Hindlimb muscle (tissue), 1 donor: ENCODE results near the gene ANKRD12. TPM values are rescaled to one million over a fixed set of nuclear protein-coding genes. Genes with fewer than 3 reads are reported as not detected.
A peak's percentile ranks its signal among the peaks of the same experiment; 100 is the strongest.

Source experiments
- DNase-seq: peaks from one replicate; pipeline ENCODE4 v3.0.0-alpha.2; 2013
- polyA plus RNA-seq: library from polyadenylated mRNA; unstranded; fragments of 120-200 nt; gene quantifications from one replicate; pipeline ENCODE4 v1.2.1, GENCODE V29; 2013; ENCODE audit not compliant: insufficient read length

ANKRD12 gene
- polyA plus RNA-seq, 1 donor = 19.5 TPM

DNA sequence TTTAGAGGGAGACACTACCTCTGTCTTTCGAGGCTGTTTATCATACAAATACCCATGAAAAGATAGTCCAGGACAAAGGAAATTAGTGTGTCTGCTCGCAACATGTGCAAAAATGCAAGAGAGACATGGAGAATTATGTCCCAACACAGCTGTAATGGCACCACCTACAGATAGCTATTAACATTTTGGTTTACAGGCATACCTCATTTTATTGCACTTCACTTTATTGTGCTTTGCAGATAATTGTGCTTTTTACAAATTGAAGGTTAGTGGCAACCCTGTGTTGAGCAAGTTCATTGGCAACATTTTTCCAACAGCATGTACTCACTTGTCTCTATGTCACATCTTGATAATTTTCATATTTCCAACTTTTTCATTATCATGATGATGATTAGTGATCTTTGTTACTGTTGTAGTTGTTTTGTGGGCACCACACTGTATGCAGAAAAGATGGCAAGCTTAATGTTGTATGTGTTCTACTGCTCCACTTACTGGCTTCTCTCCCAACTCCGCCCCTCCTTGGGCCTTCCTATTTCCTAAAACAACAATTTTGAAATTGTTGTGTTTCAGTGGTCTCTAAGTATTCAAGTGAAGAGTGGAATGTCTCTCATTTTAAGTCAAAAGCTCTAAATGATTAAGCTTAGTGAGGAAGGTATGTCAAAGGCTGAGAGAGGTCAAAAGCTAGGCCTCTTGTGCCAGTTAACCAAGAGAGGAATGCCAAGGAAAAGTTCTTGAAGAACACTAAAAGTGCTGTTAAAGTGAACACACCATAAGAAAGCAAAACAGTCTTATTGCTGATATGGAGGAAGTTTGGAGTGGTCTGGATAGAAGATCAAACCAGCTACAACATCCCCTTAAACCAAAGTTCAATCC, 52.0 kb downstream of the ANKRD12 start:
- DNase-seq = no peak

- DNase-seq = no peak
Measured at GRCh38 chr18:9189491-9189890, 52.9 kb downstream of the ANKRD12 start.

- no peak for DNase-seq
Measured at GRCh38 chr18:9191658-9192256, 55.2 kb downstream of the ANKRD12 start.

GRCh38 chr18:9193031-9193430, 56.5 kb downstream of the ANKRD12 start:
- no peak for DNase-seq

GRCh38 chr18:9196568-9196967, 60.0 kb downstream of the ANKRD12 start:
- no peak for DNase-seq

DNA sequence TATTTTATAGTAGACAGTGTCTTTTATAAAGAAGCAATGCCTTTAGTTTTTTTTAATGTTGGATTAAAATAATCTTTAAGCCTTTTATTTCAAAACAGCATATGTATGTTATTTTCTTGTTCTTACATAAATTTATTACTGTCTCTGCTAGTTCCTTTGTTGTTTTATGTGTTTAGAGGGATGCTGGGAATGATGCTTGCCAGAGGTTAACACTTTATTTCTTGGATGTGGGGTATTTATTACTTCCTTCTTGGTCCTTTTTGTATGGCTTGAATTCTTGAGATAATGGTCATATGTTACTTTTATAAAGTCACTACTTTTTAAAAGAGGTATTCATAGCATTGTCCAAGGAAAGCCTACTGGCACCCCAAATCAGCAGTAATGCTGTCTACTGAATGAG, 63.1 kb downstream of the ANKRD12 start:
- no peak for DNase-seq

GRCh38 chr18:9201224-9201623, 64.6 kb downstream of the ANKRD12 start:
- DNase-seq = no peak

DNA sequence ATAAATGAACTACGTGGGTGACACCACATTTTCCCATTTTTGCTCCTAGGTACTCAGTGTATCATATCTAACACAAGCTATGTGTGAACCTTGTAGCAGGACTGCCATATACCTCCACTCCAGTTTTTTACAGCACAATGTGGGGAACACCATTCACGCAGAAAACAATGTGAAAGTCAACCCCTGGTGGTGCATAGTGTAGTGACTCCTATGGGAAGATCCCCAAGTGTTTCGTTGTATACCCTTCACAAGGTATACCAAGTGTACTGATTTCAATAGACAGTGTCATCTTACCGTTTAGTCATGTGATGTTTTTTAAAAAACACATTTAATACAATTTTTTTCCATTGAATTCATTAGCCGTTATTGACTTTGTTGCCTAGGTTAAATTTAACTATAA, 68.1 kb downstream of the ANKRD12 start:
- no peak for DNase-seq

DNA sequence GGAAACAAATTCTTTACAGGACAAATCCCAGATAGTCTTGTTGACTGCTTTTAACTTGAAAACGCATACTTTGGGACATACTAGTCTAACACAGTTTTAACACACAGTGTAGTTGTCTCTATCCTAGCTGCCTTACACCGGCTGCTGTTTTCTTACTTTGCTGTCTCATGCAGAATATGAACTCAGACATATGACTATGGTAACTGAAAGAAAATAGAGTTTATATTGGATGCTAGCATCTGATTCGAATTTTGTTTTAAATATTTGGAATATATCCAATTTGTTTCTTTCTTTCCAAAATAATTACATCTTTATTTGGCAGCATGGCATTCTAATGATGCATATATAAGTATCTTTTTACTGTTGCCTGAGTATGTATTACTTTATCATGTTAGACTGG, 69.8 kb downstream of the ANKRD12 start:
- peak; percentile 10 for DNase-seq

DNA sequence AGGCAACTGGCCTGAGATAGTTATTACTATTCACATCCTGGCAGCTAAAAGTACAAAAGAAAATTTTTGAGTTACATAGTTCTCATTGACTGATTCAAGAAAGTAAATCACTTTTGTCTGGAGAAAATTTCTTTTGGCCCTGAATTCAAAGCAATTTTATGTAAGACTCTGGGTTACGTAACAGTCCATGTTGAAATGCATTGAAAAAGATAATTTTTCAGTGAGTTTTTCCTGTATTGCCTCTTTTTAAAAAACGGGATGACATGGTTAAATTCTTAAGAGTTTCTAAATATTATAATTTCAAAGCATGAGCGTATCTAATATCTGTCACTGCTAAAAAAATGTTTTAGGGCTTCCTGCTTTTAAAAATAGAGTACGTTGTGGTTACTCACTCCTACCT, 72.7 kb downstream of the ANKRD12 start:
- DNase-seq = no peak

GRCh38 chr18:9210966-9211365, 74.4 kb downstream of the ANKRD12 start:
- DNase-seq = no peak

DNA sequence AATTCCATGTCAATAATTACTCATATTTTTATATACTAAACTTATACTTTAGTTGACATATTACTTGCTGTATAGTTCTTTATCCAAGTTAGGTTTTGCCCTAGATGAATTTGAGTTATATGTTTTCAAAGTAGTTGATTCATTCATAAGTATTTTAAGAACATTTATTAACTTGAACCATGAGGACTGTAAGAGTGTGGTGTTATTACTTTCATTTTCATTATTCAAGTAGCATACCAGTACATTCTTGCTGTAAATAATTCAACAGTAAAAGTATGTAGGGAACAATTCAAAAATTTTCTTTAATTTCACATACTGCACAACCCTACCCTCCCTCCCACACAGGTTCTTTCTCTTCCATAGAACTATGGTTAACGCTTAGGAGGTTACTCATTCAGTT, 75.4 kb downstream of the ANKRD12 start:
- DNase-seq = no peak

DNA sequence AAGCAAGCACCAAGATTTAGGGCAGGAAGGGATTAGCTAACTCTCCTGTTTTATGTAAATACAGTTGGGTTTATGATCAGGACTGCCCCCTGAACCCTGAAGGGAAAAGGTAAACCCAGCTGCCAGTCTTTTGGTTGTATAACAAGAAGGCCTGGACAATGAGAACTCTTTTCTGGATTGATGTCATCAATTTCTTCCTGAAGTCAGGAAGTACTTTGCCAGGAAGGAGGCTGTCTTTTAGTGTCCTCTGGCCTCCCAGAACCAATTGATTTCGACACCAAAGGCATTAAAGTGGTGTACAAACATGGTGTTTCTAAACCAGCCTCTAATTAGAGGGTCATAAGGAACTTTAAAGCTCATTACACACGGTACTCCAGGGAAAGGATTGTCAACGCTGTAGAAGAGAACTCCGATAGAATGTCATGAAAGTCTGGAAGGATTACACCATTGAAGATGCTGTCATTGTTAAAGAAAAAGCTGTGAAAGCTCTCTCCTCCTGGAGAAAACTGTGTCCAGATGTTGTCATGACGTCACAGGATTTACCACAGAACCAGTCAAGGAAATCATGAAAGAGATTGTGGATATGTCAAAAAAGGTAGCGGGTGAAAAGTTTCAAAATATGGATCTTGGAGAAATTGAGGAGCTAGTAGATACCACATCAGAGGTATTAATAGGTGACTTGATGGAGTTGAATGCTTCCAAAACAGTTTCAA, 78.8 kb downstream of the ANKRD12 start:
- no peak for DNase-seq

DNA sequence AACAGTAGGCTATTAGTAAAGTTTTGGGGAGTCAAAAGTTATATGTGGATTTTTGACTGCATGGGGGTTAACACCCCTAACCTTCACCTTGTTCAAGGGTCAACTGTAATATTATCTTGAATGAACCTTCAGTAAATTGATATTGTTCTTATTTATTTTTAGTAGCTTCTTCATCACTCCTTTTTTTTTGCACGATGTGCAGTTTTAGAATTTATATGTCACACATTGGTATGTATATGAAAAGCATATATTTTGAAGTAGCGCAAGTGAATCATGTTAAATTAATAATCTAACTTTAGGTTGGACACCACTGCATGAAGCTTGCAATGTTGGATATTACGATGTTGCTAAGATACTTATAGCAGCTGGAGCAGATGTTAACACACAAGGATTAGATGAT, 79.9 kb downstream of the ANKRD12 start:
- no peak for DNase-seq

GRCh38 chr18:9217743-9218451, 81.3 kb downstream of the ANKRD12 start:
- DNase-seq = no peak

DNA sequence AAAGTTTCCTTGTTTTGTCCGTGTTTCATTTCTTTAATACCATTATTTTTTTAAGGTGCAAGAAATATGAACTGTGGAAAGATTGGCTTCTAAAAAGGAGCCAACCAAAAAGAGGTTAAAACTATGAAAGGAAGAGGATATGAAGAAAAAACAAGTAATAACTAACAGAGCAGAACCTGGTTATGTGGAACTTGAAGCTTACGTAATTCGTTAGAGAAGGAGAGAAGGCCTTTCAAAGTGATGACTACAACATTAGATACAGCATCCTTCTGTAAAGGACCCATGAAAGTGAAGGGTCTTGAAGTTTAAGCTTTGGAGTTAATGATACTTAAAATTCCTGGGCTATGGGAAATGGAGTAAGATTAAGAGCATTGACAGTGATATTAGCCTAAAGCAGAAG, 84.5 kb downstream of the ANKRD12 start:
- no peak for DNase-seq

DNA sequence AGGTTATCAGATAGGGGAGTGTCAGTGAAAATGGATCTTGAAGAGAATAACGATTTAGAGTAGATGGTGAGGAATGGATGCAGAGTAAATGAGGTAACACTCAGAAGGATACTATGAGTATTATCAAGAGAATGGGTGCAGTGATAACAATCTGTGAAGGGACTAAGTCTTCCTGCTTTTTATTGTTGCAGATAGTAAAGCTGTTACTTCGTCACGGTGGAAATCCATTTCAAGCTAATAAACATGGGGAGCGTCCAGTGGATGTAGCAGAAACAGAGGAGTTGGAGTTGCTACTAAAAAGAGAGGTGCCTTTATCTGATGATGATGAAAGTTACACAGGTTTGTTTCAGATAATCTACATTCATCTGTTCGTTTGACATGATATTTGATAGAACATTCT, 85.1 kb downstream of the ANKRD12 start:
- no peak for DNase-seq

DNA sequence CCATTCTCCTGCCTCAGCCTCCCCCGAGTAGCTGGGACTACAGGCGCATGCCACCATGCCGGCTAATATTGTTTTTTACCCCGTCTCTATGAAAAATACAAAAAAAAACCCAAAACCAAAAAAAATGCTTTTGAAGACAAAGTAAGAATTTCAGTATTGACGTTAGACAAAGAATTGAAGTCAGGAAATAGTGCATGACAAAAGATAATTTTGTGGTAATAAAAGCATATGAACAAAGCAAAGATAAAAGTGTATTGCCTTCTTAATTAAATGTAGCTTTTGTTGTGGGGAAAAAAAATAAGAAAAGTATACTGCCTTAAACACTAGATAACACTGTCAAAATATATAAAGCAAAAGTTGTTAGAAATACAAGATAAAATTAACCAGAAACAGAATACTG, 86.8 kb downstream of the ANKRD12 start:
- DNase-seq = no peak

DNA sequence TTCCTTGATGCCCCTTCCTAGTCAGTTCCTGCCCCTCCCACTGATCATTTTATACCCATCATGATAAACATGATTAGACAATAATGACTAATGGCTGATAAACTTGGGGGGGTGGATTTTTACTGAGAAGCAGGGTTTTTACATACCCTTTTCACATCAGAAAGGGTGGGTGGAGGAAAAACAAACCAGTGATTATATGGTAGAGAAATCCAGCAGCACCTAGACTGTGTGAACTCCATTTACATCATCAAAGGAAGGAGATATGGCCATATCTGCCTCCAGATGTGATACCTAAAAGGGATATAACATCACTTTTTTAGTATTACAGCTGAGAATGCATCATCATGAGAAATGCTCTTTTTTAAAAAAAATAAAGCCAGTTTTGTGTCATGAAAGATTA, 89.9 kb downstream of the ANKRD12 start:
- no peak for DNase-seq

DNA sequence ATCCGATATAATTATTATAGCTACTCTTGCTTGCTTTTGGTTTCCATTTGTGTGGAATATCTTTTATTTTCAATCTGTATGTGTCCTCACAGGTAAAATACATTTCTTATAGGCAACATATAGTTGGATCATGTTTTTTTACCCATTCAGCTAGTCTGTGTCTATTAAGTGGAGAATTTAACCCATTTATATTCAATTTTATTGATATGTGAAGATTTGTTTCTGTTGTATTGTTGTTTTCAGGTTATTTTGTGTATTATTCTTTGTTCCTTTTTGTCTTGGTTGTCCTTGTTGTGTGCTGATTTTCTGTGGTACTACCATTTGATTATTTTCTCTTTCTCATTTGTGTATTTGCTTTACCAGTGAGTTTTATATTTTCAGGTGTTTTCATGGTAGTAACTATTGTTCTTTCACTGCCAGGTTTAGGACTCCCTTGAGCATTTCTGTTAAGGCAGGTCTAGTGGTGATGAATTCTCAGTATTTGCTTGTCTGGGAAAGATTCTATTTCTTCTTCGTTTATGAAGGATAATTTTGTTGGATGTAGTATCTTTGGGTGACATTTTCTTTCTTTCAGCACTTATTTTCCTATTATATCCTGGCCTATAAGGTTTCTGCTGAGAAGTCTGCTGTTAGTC, 95.4 kb downstream of the ANKRD12 start:
- DNase-seq = no peak

- no peak for DNase-seq
Measured at GRCh38 chr18:9232977-9233376, 96.4 kb downstream of the ANKRD12 start.

GRCh38 chr18:9233771-9234440, 97.3 kb downstream of the ANKRD12 start:
- no peak for DNase-seq
